ENCODE results near the gene STXBP2.

Gene STXBP2

DNA sequence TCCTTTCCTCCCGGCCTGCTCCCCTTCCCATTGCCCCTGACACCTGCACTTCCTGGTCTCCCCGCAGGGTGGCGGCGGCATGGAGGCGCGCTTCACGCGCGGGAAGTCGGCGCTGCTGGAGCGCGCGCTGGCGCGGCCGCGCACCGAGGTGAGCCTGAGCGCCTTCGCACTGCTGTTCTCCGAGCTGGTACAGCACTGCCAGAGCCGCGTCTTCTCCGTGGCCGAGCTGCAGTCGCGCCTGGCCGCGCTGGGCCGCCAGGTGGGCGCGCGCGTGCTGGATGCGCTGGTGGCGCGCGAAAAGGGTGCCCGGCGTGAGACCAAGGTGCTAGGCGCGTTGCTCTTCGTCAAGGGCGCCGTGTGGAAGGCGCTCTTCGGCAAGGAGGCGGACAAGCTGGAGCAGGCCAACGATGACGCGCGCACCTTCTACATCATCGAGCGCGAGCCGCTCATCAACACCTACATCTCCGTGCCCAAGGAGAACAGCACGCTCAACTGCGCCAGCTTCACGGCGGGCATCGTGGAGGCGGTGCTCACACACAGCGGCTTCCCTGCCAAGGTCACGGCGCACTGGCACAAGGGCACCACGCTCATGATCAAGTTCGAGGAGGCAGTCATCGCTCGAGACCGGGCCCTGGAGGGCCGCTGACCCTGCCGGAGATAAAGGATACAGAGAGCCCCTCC is 45.4 kb downstream of the STXBP2 start:
- Histone ChIP-seq H3K27ac (ENCODE audit: low read depth, low read length) (no peak overlapping the region), H3K9ac (ENCODE audit: low read length) (no peak overlapping the region)

DNA sequence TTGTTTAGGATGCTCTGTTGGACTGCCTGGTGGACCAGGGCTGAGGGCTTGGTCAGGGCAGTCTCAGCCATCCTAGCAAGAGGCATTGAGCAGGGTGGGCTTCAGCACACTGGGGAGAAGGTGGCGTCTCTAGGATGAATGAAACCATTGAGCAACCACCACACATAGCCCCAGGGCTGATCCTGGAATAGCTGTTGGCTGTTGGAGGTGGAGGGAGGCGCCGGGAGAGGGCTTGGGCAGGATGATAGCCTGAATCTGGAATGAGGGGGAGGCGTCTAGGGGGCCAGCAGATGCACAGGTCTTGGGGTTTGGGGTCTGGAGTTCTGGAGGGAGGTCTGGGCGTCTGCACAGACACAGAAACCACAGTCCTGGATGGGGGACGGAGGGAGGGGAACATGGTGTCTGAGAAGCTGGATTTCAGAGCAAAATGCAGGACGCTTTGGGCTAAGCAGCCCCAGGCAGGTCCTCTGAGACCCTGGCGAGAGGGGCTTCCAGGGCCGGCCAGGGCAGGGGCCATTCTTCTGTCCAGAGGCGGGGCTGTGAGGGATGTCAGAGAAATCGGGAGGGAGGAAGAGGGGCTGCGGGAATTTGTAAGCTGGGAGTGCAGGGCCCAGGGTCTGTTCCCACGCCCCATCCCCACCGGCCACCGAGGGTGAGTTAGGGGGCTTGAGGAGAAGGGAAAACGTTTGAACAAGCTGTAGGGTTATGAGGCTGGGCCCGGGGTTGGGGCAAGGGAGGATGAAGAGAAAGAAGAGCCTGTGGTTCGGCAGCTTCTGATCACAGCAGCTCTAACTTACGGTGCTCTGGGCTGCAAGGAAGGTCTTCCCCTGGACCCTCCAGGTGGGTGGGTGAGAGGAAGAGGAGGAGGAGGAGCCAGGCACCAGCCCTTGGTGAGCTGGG is 48.9 kb downstream of the STXBP2 start:
- peak overlapping the region; percentile 33 for H3K4me3 ChIP-seq (ENCODE audit: low read depth, low read length)

More for the DNA sequence above, 45.4 kb downstream of the STXBP2 start:
- H3K9me3 ChIP-seq (ENCODE audit: control insufficient read depth, insufficient read depth, low read depth, low read length), result no peaks in the 10 kb centered on the region
- peaks cover 10% of the 10 kb centered on the region for H3K36me3 ChIP-seq (ENCODE audit: control insufficient read depth, insufficient read depth, low read length)
- H3K4me1 ChIP-seq (ENCODE audit: control insufficient read depth, insufficient read depth, low read length), result peaks cover 10% of the 10 kb centered on the region
- peaks cover 26% of the 10 kb centered on the region for H3K27me3 ChIP-seq (ENCODE audit: control insufficient read depth, insufficient read depth, low read length)
- H3K4me3 ChIP-seq (ENCODE audit: low read depth, low read length), result peak overlapping the region; percentile 91

DNA sequence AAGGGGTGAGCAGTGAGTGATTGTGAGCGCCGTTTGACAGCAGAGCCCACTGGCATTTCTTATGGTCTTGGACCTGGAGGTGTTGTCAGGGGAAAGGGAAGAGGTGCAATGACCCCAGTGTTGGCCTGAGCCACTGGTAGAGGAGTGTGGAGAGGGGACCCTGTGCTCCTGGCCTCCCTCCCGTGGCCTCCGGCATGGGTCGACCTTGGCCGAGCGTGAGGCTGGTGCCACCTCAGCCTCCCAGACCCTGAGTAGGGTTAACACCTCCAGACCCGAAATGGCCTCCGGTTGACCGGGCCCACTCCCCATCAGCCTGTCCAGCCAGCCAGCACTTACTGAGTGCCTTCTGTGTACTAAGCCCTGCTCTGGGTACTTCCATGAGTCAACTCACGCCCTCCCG is 50.3 kb downstream of the STXBP2 start:
- H3K4me1 ChIP-seq (ENCODE audit: control insufficient read depth, insufficient read depth, low read length), result peaks cover 6% of the 10 kb centered on the region
- H3K9ac ChIP-seq (ENCODE audit: low read length), result no peak overlapping the region
- peaks cover 13% of the 10 kb centered on the region; the same call in 1 of the 2 replicates for H3K27me3 ChIP-seq (ENCODE audit: control insufficient read depth, insufficient read depth, low read length)
- peaks cover 8% of the 10 kb centered on the region; the same call in 1 of the 2 replicates for H3K9me3 ChIP-seq (ENCODE audit: control insufficient read depth, insufficient read depth, low read depth, low read length)
- H3K27ac ChIP-seq (ENCODE audit: low read depth, low read length), result no peak overlapping the region
- no peak overlapping the region for H3K4me3 ChIP-seq (ENCODE audit: low read depth, low read length)
- peaks cover 10% of the 10 kb centered on the region for H3K36me3 ChIP-seq (ENCODE audit: control insufficient read depth, insufficient read depth, low read length)

More for the DNA sequence above, 48.9 kb downstream of the STXBP2 start:
- Histone ChIP-seq H3K27ac (ENCODE audit: low read depth, low read length) (no peak overlapping the region), H3K4me1 (ENCODE audit: control insufficient read depth, insufficient read depth, low read length) (peaks cover 6% of the 10 kb centered on the region), H3K9ac (ENCODE audit: low read length) (peak overlapping the region; percentile 33), H3K9me3 (ENCODE audit: control insufficient read depth, insufficient read depth, low read depth, low read length) (peaks cover 2% of the 10 kb centered on the region; the same call in 1 of the 2 replicates), H3K36me3 (ENCODE audit: control insufficient read depth, insufficient read depth, low read length) (peaks cover 10% of the 10 kb centered on the region), H3K27me3 (ENCODE audit: control insufficient read depth, insufficient read depth, low read length) (peaks cover 3% of the 10 kb centered on the region; the same call in 1 of the 2 replicates)

DNA sequence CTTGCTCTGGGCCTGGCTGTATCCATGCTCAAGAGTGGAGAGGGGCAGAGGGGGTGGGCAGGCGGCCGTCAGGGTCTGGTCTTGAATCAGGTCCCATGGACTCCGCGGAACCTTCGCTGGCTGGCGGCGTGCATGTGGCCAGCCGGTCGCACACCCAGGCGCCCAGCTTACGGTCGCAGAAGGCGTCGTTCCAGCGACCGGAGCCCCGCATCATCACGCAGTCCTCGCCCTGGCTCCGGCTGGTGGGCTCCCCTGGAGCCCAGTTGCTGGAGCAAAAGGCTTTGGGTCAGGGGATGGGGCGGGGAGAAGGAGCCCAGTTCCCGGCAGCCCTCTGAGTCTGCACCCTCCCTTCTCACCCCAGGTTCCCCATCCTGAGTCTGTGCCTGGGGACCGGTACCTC is 52.3 kb downstream of the STXBP2 start:
- no peak overlapping the region for H3K27ac ChIP-seq (ENCODE audit: low read depth, low read length)
- H3K9ac ChIP-seq (ENCODE audit: low read length), result no peak overlapping the region
- peaks cover 8% of the 10 kb centered on the region; the same call in 1 of the 2 replicates for H3K9me3 ChIP-seq (ENCODE audit: control insufficient read depth, insufficient read depth, low read depth, low read length)
- no peaks in the 10 kb centered on the region for H3K36me3 ChIP-seq (ENCODE audit: control insufficient read depth, insufficient read depth, low read length)
- H3K4me3 ChIP-seq (ENCODE audit: low read depth, low read length), result no peak overlapping the region
- H3K27me3 ChIP-seq (ENCODE audit: control insufficient read depth, insufficient read depth, low read length), result peaks cover 25% of the 10 kb centered on the region; the same call in 1 of the 2 replicates
- H3K4me1 ChIP-seq (ENCODE audit: control insufficient read depth, insufficient read depth, low read length), result peaks cover 6% of the 10 kb centered on the region

DNA sequence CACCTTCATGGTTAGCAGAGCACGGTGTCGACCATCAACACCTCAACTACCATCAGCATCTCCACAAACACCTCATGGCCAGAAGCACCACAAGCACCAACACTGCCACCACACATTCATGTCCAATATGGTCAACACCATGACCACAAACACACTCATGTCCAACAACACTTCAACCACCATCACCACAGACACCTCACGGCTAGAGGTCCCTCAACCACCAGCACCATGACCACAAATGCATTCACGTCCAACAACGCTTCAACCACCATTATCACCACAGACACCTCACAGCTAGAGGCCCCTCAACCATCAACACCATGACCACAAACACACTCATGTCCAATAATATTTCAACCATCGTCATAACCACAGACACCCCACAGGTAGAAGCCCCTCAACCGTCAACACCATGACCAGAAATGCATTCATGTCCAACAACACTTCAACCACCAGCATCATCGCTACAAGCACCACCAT is 53.9 kb downstream of the STXBP2 start:
- H3K4me1 ChIP-seq (ENCODE audit: control insufficient read depth, insufficient read depth, low read length), result no peaks in the 10 kb centered on the region
- no peaks in the 10 kb centered on the region for H3K36me3 ChIP-seq (ENCODE audit: control insufficient read depth, insufficient read depth, low read length)
- H3K4me3 ChIP-seq (ENCODE audit: low read depth, low read length), result no peak overlapping the region
- H3K27me3 ChIP-seq (ENCODE audit: control insufficient read depth, insufficient read depth, low read length), result peaks cover 36% of the 10 kb centered on the region; the same call in 1 of the 2 replicates
- no peak overlapping the region for H3K27ac ChIP-seq (ENCODE audit: low read depth, low read length)
- H3K9me3 ChIP-seq (ENCODE audit: control insufficient read depth, insufficient read depth, low read depth, low read length), result peaks cover 8% of the 10 kb centered on the region; the same call in 1 of the 2 replicates
- H3K9ac ChIP-seq (ENCODE audit: low read length), result no peak overlapping the region

DNA sequence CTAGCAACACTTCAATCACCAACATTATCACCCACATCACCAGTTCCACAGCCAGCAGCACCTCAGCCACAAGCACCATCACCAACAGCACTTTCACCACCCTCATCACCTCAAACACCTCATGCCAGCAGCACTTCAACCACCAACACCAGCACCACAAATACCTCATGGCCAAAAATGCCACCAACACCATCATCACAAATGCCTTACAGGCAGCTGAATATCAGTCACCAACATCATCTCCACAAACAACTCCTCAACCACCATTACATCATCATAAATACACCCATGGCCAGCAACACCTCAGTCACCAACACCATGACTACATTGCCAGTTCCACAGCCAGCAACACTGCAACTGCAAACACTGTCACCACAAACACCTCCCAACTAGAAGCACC is 54.6 kb downstream of the STXBP2 start:
- Histone ChIP-seq H3K27ac (ENCODE audit: low read depth, low read length) (no peak overlapping the region), H3K36me3 (ENCODE audit: control insufficient read depth, insufficient read depth, low read length) (no peaks in the 10 kb centered on the region), H3K9ac (ENCODE audit: low read length) (no peak overlapping the region), H3K9me3 (ENCODE audit: control insufficient read depth, insufficient read depth, low read depth, low read length) (peaks cover 8% of the 10 kb centered on the region; the same call in 1 of the 2 replicates), H3K4me3 (ENCODE audit: low read depth, low read length) (no peak overlapping the region), H3K27me3 (ENCODE audit: control insufficient read depth, insufficient read depth, low read length) (peaks cover 37% of the 10 kb centered on the region; the same call in 1 of the 2 replicates), H3K4me1 (ENCODE audit: control insufficient read depth, insufficient read depth, low read length) (no peaks in the 10 kb centered on the region)

DNA sequence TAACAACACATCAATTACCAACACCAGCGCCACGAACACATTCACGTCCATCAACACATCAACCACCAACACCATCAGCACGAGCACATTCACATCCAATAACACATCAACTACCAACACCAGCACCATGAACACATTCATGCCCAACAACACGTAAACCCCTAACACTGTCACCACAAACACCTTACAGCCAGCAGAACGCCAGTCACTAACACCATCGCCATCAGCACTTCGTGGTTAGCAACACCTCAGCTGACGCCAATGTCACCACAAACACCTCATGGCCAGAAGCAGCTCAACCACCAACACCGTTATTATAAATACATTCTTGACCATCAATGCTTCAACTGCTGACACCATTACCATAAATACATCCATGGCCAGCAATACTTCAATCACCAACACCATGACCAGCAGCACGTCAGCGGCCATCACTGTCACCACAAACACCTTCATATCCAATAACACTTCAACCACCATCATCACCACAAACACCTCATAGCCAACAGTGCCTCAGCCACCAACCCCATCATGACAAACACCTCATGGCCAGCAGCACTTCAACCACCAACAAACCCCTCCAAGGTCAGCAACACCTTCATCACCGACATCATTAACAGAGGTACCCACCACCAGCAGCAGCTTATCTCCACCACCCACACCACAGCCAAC is 55.6 kb downstream of the STXBP2 start:
- Histone ChIP-seq H3K27ac (ENCODE audit: low read depth, low read length) (no peak overlapping the region), H3K36me3 (ENCODE audit: control insufficient read depth, insufficient read depth, low read length) (no peaks in the 10 kb centered on the region), H3K4me1 (ENCODE audit: control insufficient read depth, insufficient read depth, low read length) (no peaks in the 10 kb centered on the region), H3K9me3 (ENCODE audit: control insufficient read depth, insufficient read depth, low read depth, low read length) (peaks cover 8% of the 10 kb centered on the region; the same call in 1 of the 2 replicates), H3K27me3 (ENCODE audit: control insufficient read depth, insufficient read depth, low read length) (peaks cover 48% of the 10 kb centered on the region; the same call in 1 of the 2 replicates), H3K9ac (ENCODE audit: low read length) (no peak overlapping the region), H3K4me3 (ENCODE audit: low read depth, low read length) (no peak overlapping the region)

DNA sequence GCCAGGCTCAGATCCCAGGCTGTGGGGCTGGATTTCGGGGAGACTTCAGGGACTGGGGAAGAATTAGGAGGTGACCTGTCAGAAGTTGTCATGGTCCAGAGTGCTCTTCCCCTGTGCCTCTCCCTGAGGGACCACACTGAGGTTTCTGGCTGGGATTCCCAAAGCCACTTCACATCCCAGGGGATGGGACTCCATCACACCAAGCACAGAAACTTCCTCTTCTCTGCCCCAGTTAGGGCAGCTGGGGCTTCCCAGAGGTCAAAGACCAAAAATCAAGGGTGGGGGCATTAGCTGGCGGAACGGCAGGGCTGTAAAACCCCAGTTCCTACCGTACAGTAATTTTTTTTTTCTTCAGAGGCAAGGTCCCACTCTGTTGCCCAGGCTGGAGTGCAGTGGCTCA is 57.6 kb downstream of the STXBP2 start:
- Histone ChIP-seq H3K4me1 (ENCODE audit: control insufficient read depth, insufficient read depth, low read length) (peaks cover 7% of the 10 kb centered on the region; the same call in 1 of the 2 replicates), H3K36me3 (ENCODE audit: control insufficient read depth, insufficient read depth, low read length) (no peaks in the 10 kb centered on the region), H3K27ac (ENCODE audit: low read depth, low read length) (no peak overlapping the region), H3K4me3 (ENCODE audit: low read depth, low read length) (no peak overlapping the region), H3K9ac (ENCODE audit: low read length) (no peak overlapping the region), H3K27me3 (ENCODE audit: control insufficient read depth, insufficient read depth, low read length) (peaks cover 66% of the 10 kb centered on the region), H3K9me3 (ENCODE audit: control insufficient read depth, insufficient read depth, low read depth, low read length) (peaks cover 8% of the 10 kb centered on the region; the same call in 1 of the 2 replicates)
